ENCODE results near the gene RNLS. TPM values are rescaled to one million over a fixed set of nuclear protein-coding genes. Genes with fewer than 3 reads are reported as not detected.

The RNLS gene
- total RNA-seq, 1 experiment from 2014 or later, result 8.7 TPM

DNA sequence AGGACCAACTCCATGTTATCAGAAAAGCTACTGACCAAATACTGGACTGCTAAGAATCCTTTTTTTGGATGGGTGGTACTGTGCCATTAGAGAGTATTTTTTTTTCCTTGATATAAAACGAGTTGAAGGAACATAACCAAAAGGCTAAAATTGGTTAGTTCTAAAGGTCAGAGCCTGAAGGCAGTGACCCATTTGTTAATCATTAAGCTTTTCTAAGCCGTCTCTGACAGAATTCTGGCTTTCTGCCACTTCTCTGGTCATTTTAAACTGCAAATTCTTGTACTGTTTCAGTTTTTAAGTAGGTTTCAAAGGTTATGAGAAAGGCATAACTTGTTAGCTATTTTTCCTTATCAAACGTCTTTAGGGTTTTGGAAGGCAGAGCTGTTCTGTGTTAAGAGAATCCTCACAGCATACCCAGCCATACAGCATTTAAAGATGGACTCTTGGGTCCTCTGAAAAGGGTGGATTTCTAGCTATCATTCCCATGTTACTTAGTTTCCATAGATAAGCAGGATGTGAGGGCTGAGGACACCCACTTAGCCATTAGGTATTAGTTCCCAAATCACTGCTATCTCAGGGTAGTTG, 196.8 kb downstream of the RNLS start:
- no peak for ATAC-seq
- Mint-ChIP-seq H3K9me3 (peaks cover 12% of the 10 kb centered on the region), H3K27ac (no peak overlapping the region), H3K27me3 (ENCODE audit: low read depth) (no peaks in the 10 kb centered on the region), H3K36me3 (0 out of 2 replicates have a peak, but pooled peaks cover 2% of the 10 kb centered on the region), H3K4me3 (no peak overlapping the region), H3K4me1 (peaks cover 6% of the 10 kb centered on the region)
- ChIA-PET POLR2A (no interaction called here), CTCF (interaction anchor here (0.9 to 1.3 kb wide), 2 partner anchors 196 to 278 kb away, joined by 3 to 6 read pairs; partner anchors contain the start of gene RNLS)
- no peak for DNase-seq (ENCODE audit: low spot score)
- TF ChIP-seq ESRRA (CRISPR knock-in tag; IDR thresholded peaks at IDR 0.05; ENCODE audit: borderline replicate concordance) (no peak), ZNF138 (CRISPR knock-in tag; conservative IDR thresholded peaks at IDR 0.05) (no peak), TP53 (CRISPR knock-in tag; IDR thresholded peaks at IDR 0.05) (no peak), RELA (CRISPR knock-in tag; IDR thresholded peaks at IDR 0.05; ENCODE audit: borderline replicate concordance) (no peak), ELF4 (CRISPR knock-in tag; IDR thresholded peaks at IDR 0.05; ENCODE audit: low read depth) (no peak), ZNF416 (CRISPR knock-in tag; IDR thresholded peaks at IDR 0.05) (no peak), RORB (CRISPR knock-in tag; IDR thresholded peaks at IDR 0.05) (no peak), NFYB (CRISPR knock-in tag; conservative IDR thresholded peaks at IDR 0.05; ENCODE audit: low read depth) (no peak), SOX15 (CRISPR knock-in tag; IDR thresholded peaks at IDR 0.05) (no peak), JAZF1 (CRISPR knock-in tag; IDR thresholded peaks at IDR 0.05) (no peak)
- TF ChIP-seq, protein P1, sequence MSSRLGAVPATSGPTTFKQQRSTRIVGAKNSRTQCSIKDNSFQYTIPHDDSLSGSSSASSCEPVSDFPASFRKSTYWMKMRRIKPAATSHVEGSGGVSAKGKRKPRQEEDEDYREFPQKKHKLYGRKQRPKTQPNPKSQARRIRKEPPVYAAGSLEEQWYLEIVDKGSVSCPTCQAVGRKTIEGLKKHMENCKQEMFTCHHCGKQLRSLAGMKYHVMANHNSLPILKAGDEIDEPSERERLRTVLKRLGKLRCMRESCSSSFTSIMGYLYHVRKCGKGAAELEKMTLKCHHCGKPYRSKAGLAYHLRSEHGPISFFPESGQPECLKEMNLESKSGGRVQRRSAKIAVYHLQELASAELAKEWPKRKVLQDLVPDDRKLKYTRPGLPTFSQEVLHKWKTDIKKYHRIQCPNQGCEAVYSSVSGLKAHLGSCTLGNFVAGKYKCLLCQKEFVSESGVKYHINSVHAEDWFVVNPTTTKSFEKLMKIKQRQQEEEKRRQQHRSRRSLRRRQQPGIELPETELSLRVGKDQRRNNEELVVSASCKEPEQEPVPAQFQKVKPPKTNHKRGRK (CRISPR knock-in tag; IDR thresholded peaks at IDR 0.05; ENCODE audit: borderline replicate concordance), result no peak
- TF ChIP-seq, protein P2, sequence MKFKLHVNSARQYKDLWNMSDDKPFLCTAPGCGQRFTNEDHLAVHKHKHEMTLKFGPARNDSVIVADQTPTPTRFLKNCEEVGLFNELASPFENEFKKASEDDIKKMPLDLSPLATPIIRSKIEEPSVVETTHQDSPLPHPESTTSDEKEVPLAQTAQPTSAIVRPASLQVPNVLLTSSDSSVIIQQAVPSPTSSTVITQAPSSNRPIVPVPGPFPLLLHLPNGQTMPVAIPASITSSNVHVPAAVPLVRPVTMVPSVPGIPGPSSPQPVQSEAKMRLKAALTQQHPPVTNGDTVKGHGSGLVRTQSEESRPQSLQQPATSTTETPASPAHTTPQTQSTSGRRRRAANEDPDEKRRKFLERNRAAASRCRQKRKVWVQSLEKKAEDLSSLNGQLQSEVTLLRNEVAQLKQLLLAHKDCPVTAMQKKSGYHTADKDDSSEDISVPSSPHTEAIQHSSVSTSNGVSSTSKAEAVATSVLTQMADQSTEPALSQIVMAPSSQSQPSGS (CRISPR knock-in tag; IDR thresholded peaks at IDR 0.05; ENCODE audit: borderline replicate concordance, low read depth), result no peak

DNA sequence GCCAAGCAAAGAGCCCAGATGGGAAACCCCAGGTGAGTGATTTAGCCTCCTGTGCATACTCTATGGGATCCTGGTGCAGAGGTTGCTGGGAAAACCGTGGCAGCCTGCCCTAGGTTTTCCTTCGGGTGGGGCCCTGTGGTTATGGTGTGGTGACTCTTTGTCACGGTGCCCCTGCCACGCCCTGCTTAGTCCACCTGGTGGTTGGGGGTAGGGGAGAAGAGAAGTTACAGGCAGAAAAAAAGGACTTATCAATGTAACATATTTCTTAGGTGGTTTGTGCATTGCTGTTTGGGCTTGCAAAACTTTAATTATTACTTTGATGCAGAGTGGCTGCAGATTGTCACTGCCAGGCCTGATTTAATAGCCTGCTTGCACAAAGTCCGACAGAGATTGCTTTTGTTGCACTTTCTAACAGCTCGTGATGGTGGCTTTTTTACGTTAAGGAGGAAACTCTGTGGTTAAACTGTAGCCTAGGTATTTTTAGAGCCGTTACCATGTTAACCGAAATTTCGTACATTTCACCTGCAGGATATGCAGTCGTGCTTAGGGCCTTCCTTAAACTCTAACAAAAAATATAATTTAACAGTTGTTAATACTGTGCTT, 197.4 kb downstream of the RNLS start:
- Mint-ChIP-seq H3K4me1 (peaks cover 6% of the 10 kb centered on the region), H3K36me3 (0 out of 2 replicates have a peak, but pooled peaks cover 2% of the 10 kb centered on the region), H3K9me3 (peaks cover 12% of the 10 kb centered on the region), H3K27me3 (ENCODE audit: low read depth) (no peaks in the 10 kb centered on the region), H3K4me3 (no peak overlapping the region), H3K27ac (no peak overlapping the region)
- POLR2A ChIA-PET, result no interaction called here
- CTCF ChIA-PET, result no interaction called here
- peak; percentile 9 for DNase-seq (ENCODE audit: low spot score)
- TF ChIP-seq, protein P3, sequence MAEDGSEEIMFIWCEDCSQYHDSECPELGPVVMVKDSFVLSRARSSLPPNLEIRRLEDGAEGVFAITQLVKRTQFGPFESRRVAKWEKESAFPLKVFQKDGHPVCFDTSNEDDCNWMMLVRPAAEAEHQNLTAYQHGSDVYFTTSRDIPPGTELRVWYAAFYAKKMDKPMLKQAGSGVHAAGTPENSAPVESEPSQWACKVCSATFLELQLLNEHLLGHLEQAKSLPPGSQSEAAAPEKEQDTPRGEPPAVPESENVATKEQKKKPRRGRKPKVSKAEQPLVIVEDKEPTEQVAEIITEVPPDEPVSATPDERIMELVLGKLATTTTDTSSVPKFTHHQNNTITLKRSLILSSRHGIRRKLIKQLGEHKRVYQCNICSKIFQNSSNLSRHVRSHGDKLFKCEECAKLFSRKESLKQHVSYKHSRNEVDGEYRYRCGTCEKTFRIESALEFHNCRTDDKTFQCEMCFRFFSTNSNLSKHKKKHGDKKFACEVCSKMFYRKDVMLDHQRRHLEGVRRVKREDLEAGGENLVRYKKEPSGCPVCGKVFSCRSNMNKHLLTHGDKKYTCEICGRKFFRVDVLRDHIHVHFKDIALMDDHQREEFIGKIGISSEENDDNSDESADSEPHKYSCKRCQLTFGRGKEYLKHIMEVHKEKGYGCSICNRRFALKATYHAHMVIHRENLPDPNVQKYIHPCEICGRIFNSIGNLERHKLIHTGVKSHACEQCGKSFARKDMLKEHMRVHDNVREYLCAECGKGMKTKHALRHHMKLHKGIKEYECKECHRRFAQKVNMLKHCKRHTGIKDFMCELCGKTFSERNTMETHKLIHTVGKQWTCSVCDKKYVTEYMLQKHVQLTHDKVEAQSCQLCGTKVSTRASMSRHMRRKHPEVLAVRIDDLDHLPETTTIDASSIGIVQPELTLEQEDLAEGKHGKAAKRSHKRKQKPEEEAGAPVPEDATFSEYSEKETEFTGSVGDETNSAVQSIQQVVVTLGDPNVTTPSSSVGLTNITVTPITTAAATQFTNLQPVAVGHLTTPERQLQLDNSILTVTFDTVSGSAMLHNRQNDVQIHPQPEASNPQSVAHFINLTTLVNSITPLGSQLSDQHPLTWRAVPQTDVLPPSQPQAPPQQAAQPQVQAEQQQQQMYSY (CRISPR knock-in tag; IDR thresholded peaks at IDR 0.05), result no peak
- TF ChIP-seq CREB1 (CRISPR knock-in tag; IDR thresholded peaks at IDR 0.05), result no peak
- TF ChIP-seq NFE2L1 (CRISPR knock-in tag; IDR thresholded peaks at IDR 0.05), result no peak
- TF ChIP-seq, protein P4, sequence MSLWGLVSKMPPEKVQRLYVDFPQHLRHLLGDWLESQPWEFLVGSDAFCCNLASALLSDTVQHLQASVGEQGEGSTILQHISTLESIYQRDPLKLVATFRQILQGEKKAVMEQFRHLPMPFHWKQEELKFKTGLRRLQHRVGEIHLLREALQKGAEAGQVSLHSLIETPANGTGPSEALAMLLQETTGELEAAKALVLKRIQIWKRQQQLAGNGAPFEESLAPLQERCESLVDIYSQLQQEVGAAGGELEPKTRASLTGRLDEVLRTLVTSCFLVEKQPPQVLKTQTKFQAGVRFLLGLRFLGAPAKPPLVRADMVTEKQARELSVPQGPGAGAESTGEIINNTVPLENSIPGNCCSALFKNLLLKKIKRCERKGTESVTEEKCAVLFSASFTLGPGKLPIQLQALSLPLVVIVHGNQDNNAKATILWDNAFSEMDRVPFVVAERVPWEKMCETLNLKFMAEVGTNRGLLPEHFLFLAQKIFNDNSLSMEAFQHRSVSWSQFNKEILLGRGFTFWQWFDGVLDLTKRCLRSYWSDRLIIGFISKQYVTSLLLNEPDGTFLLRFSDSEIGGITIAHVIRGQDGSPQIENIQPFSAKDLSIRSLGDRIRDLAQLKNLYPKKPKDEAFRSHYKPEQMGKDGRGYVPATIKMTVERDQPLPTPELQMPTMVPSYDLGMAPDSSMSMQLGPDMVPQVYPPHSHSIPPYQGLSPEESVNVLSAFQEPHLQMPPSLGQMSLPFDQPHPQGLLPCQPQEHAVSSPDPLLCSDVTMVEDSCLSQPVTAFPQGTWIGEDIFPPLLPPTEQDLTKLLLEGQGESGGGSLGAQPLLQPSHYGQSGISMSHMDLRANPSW (CRISPR knock-in tag; conservative IDR thresholded peaks at IDR 0.05; ENCODE audit: low read depth), result no peak
- TF ChIP-seq, protein P5, sequence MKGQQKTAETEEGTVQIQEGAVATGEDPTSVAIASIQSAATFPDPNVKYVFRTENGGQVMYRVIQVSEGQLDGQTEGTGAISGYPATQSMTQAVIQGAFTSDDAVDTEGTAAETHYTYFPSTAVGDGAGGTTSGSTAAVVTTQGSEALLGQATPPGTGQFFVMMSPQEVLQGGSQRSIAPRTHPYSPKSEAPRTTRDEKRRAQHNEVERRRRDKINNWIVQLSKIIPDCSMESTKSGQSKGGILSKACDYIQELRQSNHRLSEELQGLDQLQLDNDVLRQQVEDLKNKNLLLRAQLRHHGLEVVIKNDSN (CRISPR knock-in tag; IDR thresholded peaks at IDR 0.05), result no peak
- ATAC-seq, result peak; percentile 58

All from WTC11 (cell line).